Measurements from ENCODE around the gene ACOT11.

ACOT11 gene

DNA sequence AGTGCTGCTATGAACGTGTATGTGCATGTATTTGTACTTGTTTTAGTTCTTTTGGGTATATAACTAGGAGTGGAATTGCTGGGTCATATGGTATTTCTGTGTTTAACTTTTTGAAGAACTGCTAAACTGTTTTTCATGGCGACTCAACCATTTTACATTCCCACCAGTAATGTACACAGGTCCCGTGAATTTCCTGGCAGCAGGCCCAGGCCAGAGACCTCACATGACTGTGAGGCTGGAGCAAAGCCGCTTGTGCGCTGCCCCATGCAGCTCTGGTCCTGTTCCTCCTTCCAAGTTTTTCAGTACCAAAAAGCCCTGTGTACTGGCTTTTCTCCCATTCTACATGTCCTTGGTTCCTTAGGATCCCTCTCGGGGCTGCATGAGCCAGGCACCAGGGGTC lies 29.6 kb downstream of the ACOT11 start:
- no peak for TF ChIP-seq EP300 (IDR thresholded peaks at IDR 0.05; ENCODE audit: borderline replicate concordance)
- TF ChIP-seq, protein P1, sequence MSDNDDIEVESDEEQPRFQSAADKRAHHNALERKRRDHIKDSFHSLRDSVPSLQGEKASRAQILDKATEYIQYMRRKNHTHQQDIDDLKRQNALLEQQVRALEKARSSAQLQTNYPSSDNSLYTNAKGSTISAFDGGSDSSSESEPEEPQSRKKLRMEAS (IDR thresholded peaks at IDR 0.05) = no peak
- TF ChIP-seq CEBPB (IDR thresholded peaks at IDR 0.05) = no peak
- TF ChIP-seq TCF12 (IDR thresholded peaks at IDR 0.05; ENCODE audit: low read depth) = no peak
- TF ChIP-seq, protein P2, sequence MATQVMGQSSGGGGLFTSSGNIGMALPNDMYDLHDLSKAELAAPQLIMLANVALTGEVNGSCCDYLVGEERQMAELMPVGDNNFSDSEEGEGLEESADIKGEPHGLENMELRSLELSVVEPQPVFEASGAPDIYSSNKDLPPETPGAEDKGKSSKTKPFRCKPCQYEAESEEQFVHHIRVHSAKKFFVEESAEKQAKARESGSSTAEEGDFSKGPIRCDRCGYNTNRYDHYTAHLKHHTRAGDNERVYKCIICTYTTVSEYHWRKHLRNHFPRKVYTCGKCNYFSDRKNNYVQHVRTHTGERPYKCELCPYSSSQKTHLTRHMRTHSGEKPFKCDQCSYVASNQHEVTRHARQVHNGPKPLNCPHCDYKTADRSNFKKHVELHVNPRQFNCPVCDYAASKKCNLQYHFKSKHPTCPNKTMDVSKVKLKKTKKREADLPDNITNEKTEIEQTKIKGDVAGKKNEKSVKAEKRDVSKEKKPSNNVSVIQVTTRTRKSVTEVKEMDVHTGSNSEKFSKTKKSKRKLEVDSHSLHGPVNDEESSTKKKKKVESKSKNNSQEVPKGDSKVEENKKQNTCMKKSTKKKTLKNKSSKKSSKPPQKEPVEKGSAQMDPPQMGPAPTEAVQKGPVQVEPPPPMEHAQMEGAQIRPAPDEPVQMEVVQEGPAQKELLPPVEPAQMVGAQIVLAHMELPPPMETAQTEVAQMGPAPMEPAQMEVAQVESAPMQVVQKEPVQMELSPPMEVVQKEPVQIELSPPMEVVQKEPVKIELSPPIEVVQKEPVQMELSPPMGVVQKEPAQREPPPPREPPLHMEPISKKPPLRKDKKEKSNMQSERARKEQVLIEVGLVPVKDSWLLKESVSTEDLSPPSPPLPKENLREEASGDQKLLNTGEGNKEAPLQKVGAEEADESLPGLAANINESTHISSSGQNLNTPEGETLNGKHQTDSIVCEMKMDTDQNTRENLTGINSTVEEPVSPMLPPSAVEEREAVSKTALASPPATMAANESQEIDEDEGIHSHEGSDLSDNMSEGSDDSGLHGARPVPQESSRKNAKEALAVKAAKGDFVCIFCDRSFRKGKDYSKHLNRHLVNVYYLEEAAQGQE (IDR thresholded peaks at IDR 0.05; ENCODE audit: low read depth) = no peak
- 0 out of 2 replicates have a peak, but pooled peaks have one; percentile 22 for TF ChIP-seq TEAD4 (IDR thresholded peaks at IDR 0.05)
- no peak for TF ChIP-seq TAF1 (IDR thresholded peaks at IDR 0.05; ENCODE audit: low read depth)
- peak; percentile 75 for TF ChIP-seq NFIC (IDR thresholded peaks at IDR 0.05)
- TF ChIP-seq, protein P3, sequence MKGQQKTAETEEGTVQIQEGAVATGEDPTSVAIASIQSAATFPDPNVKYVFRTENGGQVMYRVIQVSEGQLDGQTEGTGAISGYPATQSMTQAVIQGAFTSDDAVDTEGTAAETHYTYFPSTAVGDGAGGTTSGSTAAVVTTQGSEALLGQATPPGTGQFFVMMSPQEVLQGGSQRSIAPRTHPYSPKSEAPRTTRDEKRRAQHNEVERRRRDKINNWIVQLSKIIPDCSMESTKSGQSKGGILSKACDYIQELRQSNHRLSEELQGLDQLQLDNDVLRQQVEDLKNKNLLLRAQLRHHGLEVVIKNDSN (IDR thresholded peaks at IDR 0.05) = peak; percentile 69
- no peak for TF ChIP-seq CREB1 (IDR thresholded peaks at IDR 0.05; ENCODE audit: low read depth)
- TF ChIP-seq EGR1 (IDR thresholded peaks at IDR 0.05) = no peak
- no peak for TF ChIP-seq FOXM1 (IDR thresholded peaks at IDR 0.05; ENCODE audit: borderline replicate concordance, low read depth)

DNA sequence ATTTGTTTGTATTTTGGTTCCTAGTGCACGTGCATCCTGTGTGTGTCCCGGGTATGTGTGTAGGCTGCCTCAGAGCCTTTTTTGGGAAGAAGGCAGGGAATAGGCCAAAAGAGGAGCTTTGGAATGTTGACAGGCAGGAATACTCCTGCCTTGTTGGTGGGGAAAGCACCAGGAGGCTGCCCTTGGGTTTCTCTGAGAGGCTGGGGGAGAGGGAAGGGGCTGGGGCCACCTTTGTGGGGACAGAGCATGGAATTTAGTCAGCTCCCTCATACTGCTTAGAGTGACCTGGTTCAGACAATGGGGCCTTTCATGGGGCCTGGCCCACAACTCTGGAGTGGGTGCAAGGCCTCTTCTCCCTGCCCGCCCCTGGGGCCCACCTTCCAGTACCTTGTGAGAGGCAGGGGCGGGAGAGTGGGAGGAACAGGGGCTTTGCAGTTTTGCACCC lies 31.3 kb downstream of the ACOT11 start:
- no peak for TF ChIP-seq TCF12 (IDR thresholded peaks at IDR 0.05; ENCODE audit: low read depth)
- TF ChIP-seq, protein P3 (IDR thresholded peaks at IDR 0.05) = no peak
- TF ChIP-seq FOXM1 (IDR thresholded peaks at IDR 0.05; ENCODE audit: borderline replicate concordance, low read depth) = no peak
- TF ChIP-seq ZBTB7A (IDR thresholded peaks at IDR 0.05; ENCODE audit: low read depth) = no peak
- no peak for TF ChIP-seq RAD21 (IDR thresholded peaks at IDR 0.05; ENCODE audit: low read depth)
- no peak for TF ChIP-seq TEAD4 (IDR thresholded peaks at IDR 0.05)
- TF ChIP-seq NFIC (IDR thresholded peaks at IDR 0.05) = no peak
- no peak for TF ChIP-seq EP300 (IDR thresholded peaks at IDR 0.05; ENCODE audit: borderline replicate concordance)
- TF ChIP-seq TAF1 (IDR thresholded peaks at IDR 0.05; ENCODE audit: low read depth) = no peak
- TF ChIP-seq EGR1 (IDR thresholded peaks at IDR 0.05) = no peak
- TF ChIP-seq, protein P2 (IDR thresholded peaks at IDR 0.05; ENCODE audit: low read depth) = no peak
- TF ChIP-seq CREB1 (IDR thresholded peaks at IDR 0.05; ENCODE audit: low read depth) = no peak
- TF ChIP-seq YY1 (IDR thresholded peaks at IDR 0.05; ENCODE audit: low read depth) = no peak
- TF ChIP-seq, protein P1 (IDR thresholded peaks at IDR 0.05) = no peak
- TF ChIP-seq CEBPB (IDR thresholded peaks at IDR 0.05) = no peak

DNA sequence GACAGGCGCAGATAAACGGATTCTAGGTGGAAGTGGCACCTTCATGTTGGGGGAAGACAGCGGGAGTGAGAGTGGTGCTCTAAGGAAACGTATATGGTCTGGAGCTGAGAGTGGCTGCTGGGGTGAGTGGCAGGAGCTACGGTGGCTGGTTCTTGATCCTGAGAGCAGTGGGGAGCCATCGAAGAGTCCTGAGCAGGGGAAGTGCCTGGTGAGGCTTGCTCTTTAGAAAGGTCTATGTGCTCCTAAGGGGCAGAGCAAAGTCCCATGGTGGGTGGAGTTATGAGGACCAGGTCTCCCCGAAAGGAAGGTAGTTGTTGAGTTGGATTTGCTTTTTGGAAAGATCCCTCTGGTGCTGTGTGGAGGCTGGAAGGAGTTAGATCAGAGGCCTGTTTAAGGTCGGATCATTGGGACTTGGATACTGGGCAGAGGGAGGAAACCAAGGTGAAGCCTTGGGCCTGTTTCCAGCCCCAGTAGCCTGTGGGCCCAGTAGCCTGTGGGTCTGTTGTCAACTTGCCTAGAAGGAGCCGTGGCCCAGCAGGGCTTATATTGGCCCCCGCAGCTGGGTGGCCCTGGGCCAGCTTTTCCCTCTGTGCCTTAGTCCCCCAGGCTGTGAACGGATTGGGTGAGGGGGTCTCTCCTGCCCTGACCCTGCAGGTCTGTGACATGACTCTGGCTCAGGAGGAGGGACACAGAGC lies 33.0 kb downstream of the ACOT11 start:
- no peak for TF ChIP-seq TCF12 (IDR thresholded peaks at IDR 0.05; ENCODE audit: low read depth)
- TF ChIP-seq TAF1 (IDR thresholded peaks at IDR 0.05; ENCODE audit: low read depth) = no peak
- no peak for TF ChIP-seq RAD21 (IDR thresholded peaks at IDR 0.05; ENCODE audit: low read depth)
- no peak for TF ChIP-seq EP300 (IDR thresholded peaks at IDR 0.05; ENCODE audit: borderline replicate concordance)
- TF ChIP-seq, protein P3 (IDR thresholded peaks at IDR 0.05) = no peak
- no peak for TF ChIP-seq YY1 (IDR thresholded peaks at IDR 0.05; ENCODE audit: low read depth)
- no peak for TF ChIP-seq CEBPB (IDR thresholded peaks at IDR 0.05)
- TF ChIP-seq, protein P2 (IDR thresholded peaks at IDR 0.05; ENCODE audit: low read depth) = no peak
- TF ChIP-seq EGR1 (IDR thresholded peaks at IDR 0.05) = no peak
- TF ChIP-seq, protein P1 (IDR thresholded peaks at IDR 0.05) = no peak
- no peak for TF ChIP-seq ZBTB7A (IDR thresholded peaks at IDR 0.05; ENCODE audit: low read depth)
- TF ChIP-seq TEAD4 (IDR thresholded peaks at IDR 0.05) = no peak
